ENCODE data around the gene RPL39L. TPM values are rescaled to one million over a fixed set of nuclear protein-coding genes. Genes with fewer than 3 reads are reported as not detected.

The RPL39L gene
- total RNA-seq, 4 donors from 2014 or later: 3.6 to 9.1 (median 7.5) TPM

DNA sequence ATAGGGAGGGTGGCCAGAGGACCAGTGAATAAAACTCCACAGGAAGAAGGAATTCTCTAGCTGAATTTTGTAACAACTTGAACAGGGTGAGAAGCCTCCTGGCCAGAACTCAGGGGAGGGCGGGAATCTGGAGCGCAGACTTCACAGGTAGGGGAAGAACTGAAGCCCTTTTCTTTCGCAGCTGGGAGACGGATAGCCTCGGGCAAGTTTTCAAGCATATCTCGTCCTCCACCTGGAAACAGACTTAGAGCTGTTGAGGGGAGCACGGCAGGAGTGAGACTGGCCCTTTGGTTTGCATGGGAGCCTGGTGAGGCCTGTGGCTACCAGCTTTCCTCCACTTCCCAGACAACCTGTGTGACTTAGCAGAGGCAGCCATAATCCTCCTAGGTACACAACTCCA, 10.9 kb upstream of the RPL39L start:
- Histone ChIP-seq H3K4me3 (no peak overlapping the region), H3K27me3 (no peaks in the 10 kb centered on the region), H3K27ac (replicated peaks in 1 of 4) (no peak overlapping the region), H3K36me3 (no peaks in the 10 kb centered on the region), H3K4me1 (no peaks in the 10 kb centered on the region), H3K9me3 (no peaks in the 10 kb centered on the region)
- WGBS: 89% methylated on average over 7 of the region's 7 CpGs
- no peak for DNase-seq (ENCODE audit: extremely low spot score)
- TF ChIP-seq EP300 (IDR thresholded peaks at IDR 0.05) (no peak), CTCF (IDR thresholded peaks at IDR 0.05) (no peak), POLR2AphosphoS5 (IDR thresholded peaks at IDR 0.05) (no peak), POLR2A (IDR thresholded peaks at IDR 0.05; ENCODE audit: low read depth) (no peak)
- intact Hi-C loops (cut with DNase I): no loop called here

GRCh38 chr3:187146389-187146788, 7.1 kb upstream of the RPL39L start:
- Histone ChIP-seq H3K36me3 (no peaks in the 10 kb centered on the region), H3K4me3 (no peak overlapping the region), H3K4me1 (no peaks in the 10 kb centered on the region), H3K27me3 (no peaks in the 10 kb centered on the region), H3K9me3 (no peaks in the 10 kb centered on the region), H3K27ac (replicated peaks in 1 of 4) (no peak overlapping the region)
- no peak for DNase-seq (ENCODE audit: extremely low spot score)
- TF ChIP-seq POLR2A (IDR thresholded peaks at IDR 0.05; ENCODE audit: low read depth): no peak
- no peak for TF ChIP-seq POLR2AphosphoS5 (IDR thresholded peaks at IDR 0.05)
- no peak for TF ChIP-seq CTCF (IDR thresholded peaks at IDR 0.05)
- TF ChIP-seq EP300 (IDR thresholded peaks at IDR 0.05): no peak
- 87% methylated on average over 3 of the region's 3 CpGs for WGBS
- intact Hi-C loops (cut with DNase I): no loop called here

GRCh38 chr3:187145149-187145895, 6.0 kb upstream of the RPL39L start:
- H3K27ac ChIP-seq (replicated peaks in 1 of 4): no peak overlapping the region
- intact Hi-C loops (cut with DNase I): no loop called here

DNA sequence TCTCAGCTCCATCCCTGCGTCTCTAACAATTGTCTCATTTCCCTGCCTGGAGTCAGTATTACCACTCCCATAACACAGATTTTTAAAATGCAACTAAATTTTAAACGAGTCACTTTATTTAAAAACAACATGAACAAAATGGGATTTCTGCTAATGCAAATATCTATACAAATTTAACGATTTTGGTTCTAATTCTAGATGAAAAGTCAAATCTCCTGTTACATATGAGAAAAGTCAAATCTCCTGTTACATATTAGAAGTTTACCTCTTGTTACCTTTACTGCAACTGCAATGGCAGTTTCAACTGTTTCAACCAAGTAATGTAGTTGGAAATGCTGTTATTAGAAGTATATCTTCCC, 578 bp upstream of the RPL39L start:
- no peaks in the 10 kb centered on the region for H3K36me3 ChIP-seq
- intact Hi-C loops (cut with DNase I): no loop called here
- H3K9me3 ChIP-seq: no peaks in the 10 kb centered on the region
- WGBS: 30% methylated on average over 3 of the region's 3 CpGs
- peak overlapping the region; percentile 61 to 66 (median 64) for H3K4me3 ChIP-seq
- H3K4me1 ChIP-seq: peaks cover 4 to 14% (median 13%) of the 10 kb centered on the region in 4 donors
- H3K27me3 ChIP-seq: no peaks in the 10 kb centered on the region
- DNase-seq (ENCODE audit: extremely low spot score): no peak
- no peak for TF ChIP-seq POLR2A (IDR thresholded peaks at IDR 0.05; ENCODE audit: low read depth)
- no peak for TF ChIP-seq CTCF (IDR thresholded peaks at IDR 0.05)
- TF ChIP-seq EP300 (IDR thresholded peaks at IDR 0.05): no peak
- TF ChIP-seq POLR2AphosphoS5 (IDR thresholded peaks at IDR 0.05): no peak
- H3K27ac ChIP-seq (replicated peaks in 1 of 4): peak overlapping the region in 3 of 4 donors; percentile 63 to 73 (median 68)

More at GRCh38 chr3:187145149-187145895, 6.0 kb upstream of the RPL39L start:
- no peak overlapping the region for H3K4me3 ChIP-seq
- 94% methylated on average over 2 of the region's 3 CpGs for WGBS
- H3K27me3 ChIP-seq: no peaks in the 10 kb centered on the region
- no peaks in the 10 kb centered on the region for H3K4me1 ChIP-seq
- H3K36me3 ChIP-seq: no peaks in the 10 kb centered on the region
- TF ChIP-seq EP300 (IDR thresholded peaks at IDR 0.05) (no peak), POLR2AphosphoS5 (IDR thresholded peaks at IDR 0.05) (no peak), POLR2A (IDR thresholded peaks at IDR 0.05; ENCODE audit: low read depth) (no peak), CTCF (IDR thresholded peaks at IDR 0.05) (no peak)
- no peak for DNase-seq (ENCODE audit: extremely low spot score)
- H3K9me3 ChIP-seq: no peaks in the 10 kb centered on the region

DNA sequence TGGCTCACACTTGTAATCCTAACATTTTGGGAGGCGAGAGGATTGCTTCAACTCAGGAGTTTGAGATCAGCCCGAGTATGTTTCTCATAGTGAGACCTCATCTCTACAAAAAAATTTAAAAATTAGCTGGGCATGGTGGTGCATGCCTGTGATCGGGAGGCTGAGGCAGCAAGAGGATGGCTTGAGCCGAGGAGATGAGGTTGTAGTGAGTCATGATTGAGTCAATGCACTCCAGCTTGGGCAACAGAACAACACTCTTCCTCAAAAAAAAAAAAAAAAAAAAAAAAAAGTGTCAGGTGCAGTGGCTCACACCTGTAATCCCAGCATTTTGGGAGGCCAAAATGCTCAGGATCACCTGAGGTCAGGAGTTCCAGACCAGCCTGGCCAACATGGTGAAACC, 2.4 kb downstream of the RPL39L start:
- no peaks in the 10 kb centered on the region for H3K27me3 ChIP-seq
- no peak for DNase-seq (ENCODE audit: extremely low spot score)
- TF ChIP-seq EP300 (IDR thresholded peaks at IDR 0.05) (no peak), CTCF (IDR thresholded peaks at IDR 0.05) (no peak), POLR2AphosphoS5 (IDR thresholded peaks at IDR 0.05) (no peak), POLR2A (IDR thresholded peaks at IDR 0.05; ENCODE audit: low read depth) (no peak)
- no peaks in the 10 kb centered on the region for H3K9me3 ChIP-seq
- peaks cover 4 to 14% (median 13%) of the 10 kb centered on the region in 4 donors for H3K4me1 ChIP-seq
- no peak overlapping the region for H3K27ac ChIP-seq (replicated peaks in 1 of 4)
- H3K4me3 ChIP-seq: no peak overlapping the region
- 91% methylated on average over 4 of the region's 4 CpGs for WGBS
- H3K36me3 ChIP-seq: no peaks in the 10 kb centered on the region
- intact Hi-C loops (cut with DNase I): no loop called here

Data from esophagus muscularis mucosa (tissue), 4 donors.